Astrocyte of the hippocampus (primary cell): Measurements from ENCODE around the gene KLF15.
A peak's percentile ranks its signal among the peaks of the same experiment; 100 is the strongest.

ENCODE experiments used
- DNase-seq: peaks from one replicate; pipeline ENCODE4 v3.0.0; 2011; ENCODE audit warnings: low read depth, low spot score

The KLF15 gene

GRCh38 chr3:126360714-126361060 lies 3.5 kb upstream of the KLF15 start:
- DNase-seq, result no peak

GRCh38 chr3:126360046-126360713 lies 3.0 kb upstream of the KLF15 start:
- no peak for DNase-seq

- no peak for DNase-seq
Measured at GRCh38 chr3:126358816-126359181, 1.6 kb upstream of the KLF15 start.

DNA sequence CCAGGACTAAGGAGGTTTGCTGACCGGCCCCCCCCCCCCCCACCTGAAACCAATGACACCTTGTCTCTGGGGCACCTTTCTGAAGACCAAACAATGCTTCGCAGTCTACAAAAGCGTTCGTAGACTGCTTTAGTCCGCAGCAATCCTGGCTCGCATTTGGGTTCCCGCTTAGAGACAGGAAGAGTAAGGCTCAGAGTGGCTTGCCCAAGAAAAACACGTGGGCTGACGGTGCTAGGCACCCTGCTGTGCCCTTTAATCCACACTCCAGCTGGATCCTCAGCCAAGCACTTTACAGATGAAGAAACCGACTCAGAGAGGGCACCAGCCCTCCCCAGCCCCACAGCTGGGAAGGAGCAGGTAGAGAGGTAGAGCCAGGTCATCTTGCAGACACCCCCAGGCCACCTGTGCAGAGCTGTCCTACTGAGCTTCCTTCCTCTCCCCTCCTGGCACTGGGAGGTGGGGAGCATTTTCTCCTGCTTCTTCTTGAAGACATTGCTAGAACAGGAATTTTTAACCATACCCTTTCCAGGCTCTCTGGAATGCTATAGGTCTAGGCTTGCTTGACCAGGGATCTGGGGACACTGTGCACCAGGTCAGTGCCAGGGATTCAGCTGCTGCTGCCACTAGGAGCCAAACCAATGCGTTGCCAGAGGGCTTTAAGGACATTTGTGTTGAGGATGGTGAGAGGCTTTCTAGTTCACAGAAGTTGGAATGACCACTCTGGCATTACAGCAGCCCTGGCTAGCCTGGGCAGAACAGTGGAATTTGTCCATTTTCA lies 1.0 kb upstream of the KLF15 start:
- DNase-seq, result peak; percentile 15

GRCh38 chr3:126356373-126357264 lies 589 bp downstream of the KLF15 start:
- DNase-seq, result no peak

DNA sequence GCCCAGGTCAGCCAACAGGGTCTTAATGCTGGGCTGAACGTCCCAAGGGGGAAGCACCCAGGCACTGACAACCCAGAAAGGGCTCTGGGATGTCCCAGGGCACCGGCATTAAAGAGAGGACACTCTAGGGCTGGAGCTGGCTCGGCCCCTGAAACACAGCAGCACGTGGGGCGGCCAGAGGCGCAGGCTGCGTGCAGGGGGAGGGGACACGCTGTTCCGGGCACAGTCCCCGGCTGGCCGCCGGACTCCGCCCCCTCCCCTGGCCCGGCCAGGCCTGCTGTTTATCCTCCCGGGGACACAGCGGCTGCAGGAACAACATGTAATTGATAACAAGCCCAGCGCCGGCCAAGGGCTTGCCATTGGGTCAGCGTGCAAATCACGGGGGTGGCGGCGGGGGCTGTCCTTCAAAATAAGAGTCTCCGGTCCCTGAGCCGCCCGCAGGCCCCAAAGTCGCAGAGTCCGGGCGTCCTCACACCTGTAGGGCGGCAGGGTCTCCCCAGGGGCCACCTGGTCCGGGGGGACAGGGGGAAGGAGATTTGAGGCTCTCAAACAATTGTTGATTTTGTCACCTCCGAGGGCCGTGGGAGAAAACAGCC lies 1.3 kb downstream of the KLF15 start:
- DNase-seq, result peak; percentile 88

DNA sequence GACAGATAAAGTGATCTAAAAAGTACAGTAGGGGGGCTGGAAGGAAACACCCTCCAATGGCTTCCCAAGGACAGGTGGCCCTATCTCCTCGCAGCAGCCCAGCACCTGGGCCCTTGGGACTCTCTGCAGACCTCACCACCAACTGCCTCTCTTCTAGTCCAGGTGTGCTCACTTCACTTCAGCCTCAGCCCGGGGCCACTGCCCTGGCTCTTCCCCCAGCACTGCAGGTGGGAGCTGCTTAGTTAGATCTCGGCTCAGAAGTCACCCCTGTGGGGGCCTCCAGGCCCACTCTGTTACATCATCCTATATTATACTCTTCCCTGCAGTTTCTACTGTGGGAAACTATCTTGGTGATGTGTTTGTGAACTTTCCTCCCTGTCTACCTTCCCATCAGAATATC lies 2.0 kb downstream of the KLF15 start:
- no peak for DNase-seq

DNA sequence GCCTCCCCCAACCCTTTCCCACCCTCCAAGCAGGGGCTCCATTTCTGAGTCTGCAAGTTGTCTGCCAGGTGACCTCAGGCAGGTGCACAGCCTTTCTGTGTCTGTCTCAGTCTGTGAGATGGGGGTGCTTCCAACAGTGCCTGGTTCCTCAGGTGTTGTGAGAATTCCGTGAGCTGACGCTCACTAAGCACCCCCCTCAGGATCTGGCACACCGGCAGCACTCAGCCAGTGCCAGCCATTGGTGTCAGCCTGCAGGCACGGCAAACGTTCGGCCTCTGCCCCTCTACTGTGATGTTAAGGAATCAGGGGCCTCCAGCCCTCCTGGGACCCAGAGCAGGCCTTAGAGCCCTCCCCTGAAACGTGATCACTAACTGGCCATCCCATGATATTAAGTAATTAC lies 2.4 kb downstream of the KLF15 start:
- no peak for DNase-seq

- no peak for DNase-seq
Measured at GRCh38 chr3:126353694-126354321, 3.4 kb downstream of the KLF15 start.

GRCh38 chr3:126352476-126353454 lies 4.4 kb downstream of the KLF15 start:
- no peak for DNase-seq

GRCh38 chr3:126351771-126352475 lies 5.3 kb downstream of the KLF15 start:
- no peak for DNase-seq

DNA sequence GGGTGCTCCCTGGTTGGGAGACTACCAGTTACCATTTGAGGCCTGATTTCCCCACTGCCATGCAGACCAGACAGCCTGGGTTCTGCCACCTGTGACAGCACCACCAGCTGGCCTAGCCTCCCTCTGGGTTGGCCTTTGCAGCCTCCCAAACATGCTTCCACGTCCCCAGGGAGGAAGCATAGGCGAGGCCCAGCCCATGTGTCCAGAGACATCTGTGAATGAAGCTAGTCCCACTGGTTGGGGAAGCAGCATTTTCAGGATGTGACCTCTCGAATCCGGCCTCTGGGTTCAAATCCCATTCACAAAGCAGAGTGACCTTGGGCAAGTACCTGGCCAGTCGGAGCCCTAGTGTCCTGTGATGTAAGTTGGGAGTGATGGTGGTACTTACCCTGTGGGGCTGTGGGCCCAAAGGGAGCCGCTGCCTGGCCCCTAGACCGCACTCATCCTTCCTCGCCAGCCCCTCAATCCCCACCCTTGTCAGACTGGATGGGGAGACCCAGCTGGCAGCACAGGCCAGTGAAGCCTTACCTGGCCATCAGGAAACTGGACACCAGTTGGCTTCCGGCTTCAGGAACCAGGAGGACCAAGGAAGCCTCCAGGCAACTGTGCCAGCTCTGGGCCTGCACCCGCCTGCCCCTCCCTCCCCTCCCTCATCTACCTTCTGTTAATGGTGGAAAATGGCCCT lies 6.0 kb downstream of the KLF15 start:
- DNase-seq, result no peak

GRCh38 chr3:126350502-126351085 lies 6.6 kb downstream of the KLF15 start:
- no peak for DNase-seq

GRCh38 chr3:126349611-126350501 lies 7.4 kb downstream of the KLF15 start:
- DNase-seq, result no peak

GRCh38 chr3:126349071-126349470 lies 8.1 kb downstream of the KLF15 start:
- DNase-seq, result no peak

DNA sequence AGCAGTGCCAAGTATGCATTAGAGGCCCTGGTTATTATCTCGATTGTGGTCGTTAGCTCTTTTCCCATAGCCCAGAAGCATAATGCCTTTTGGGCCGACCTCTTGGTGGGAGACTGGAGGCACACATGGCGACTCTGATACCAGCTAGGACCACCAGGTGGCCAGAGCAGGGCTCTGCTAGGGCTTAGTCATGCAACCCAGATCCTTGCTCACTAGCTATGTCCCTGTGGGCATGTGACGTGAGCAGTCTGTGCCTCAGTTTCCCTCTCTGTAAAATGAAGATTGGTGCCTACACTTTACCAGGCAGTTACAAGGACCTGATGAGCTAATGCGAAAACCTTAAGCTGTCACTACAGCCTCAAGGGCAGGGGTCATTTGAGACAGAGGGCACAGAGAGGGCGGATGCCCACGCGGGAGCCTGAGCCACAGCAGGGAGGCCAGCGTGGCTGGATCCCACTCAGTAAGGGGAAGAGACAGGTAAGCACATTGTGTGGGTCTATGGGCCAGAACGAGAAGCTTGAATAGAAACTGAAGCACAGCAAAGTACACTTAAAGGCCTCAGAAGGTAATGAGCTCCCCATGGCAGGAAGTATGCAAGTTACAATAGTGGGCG lies 8.8 kb downstream of the KLF15 start:
- DNase-seq, result no peak

DNA sequence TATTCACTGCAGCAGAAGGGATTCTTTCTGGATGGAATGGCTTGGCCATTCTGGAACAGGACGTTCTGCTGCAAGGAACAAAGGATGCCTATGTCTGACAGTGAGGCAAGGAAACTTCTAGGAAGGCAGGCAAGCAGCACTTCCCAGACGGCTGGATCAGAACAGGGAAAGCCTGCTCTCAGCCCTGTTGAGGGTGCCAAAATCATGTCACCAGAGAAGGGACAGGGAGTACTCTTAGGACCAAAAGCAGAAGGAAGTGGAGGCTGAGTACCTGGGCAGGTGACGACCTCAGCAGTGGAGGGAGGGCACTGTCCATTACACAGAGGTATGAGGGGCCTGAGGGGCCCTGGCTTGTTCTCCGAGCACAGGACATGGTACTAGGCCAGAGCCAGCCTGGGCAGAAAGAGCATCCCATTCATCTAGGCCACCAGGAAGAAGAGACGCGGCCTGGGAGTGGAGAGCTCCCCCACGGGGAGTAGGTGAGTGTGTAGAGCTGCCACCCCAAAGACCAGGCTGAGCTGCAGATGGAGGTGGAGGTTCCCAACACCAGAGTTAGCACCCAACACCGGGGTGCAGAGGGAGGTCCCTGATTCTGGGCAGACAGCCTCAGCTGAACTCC lies 9.6 kb downstream of the KLF15 start:
- DNase-seq, result no peak
